OCI-LY3 (cell line): Measurements from ENCODE around the gene LRP11.

Experiments
- CTCF ChIP-seq: fragments of 200-600, 300-600 bp; sonication (generic); IDR thresholded peaks from 2 replicates; pipeline ENCODE4 v1.5.1; 2014; ENCODE audit warnings: antibody characterized with exemption, low read length, low read depth
- EZH2phosphoT487 ChIP-seq: fragments of 200-600 bp; shearing (Covaris generic); IDR thresholded peaks from 2 replicates; pipeline ENCODE4 v1.6.1; 2018; ENCODE audit warnings: antibody characterized with exemption, mixed run types, low read depth

DNA sequence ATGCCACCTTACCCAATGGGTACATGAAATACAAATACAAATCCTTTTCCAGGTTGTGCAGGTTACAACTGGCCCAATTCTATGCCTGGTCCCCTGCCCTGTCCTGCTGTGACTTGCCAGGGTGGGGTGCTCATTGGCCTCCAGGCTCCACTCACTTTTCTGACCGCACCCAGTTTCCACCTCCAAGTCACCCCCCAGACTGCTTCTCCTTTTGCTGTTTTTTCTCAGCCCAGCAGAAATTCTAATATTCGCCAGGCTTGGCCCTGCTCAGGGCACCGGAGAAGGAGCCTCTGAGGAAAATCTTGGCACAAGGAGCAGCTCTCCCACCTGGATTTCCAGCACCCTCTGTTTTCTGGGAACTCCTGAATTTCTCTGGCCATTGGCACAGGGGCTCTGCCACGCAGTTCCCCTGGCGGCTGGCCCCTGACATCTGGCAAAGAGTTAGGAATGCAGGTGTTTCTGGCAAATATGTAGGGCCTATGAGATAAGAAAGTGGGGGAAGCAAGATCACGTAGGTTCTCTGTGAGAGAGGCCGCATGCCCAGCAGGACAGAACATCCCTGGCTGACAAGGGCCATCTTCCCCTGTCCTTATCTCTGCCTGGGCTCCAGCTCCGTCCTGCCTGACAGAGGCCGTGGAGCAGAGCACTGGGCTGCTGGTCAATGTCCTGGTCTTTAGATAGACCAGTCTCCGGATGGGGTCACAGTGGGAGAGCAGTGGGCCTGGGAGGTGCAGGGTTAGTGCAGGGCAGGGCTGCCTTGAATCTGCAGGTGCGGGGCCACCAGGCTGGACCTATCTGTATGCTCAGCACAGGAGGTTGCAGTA, 36.7 kb upstream of the LRP11 start:
- TF ChIP-seq CTCF: no peak
- TF ChIP-seq EZH2phosphoT487: no peak
